DOHH2 (cell line): ENCODE results near the gene ASB1.

Experiments used
- H3F3A ChIP-seq: fragments of 200-600 bp; sonication (generic), shearing (Covaris generic); 2 replicates; pipeline ENCODE4 v1.6.0; 2016; ENCODE audit warnings: antibody characterized with exemption, mild to moderate bottlenecking; ENCODE audit not compliant: control insufficient read depth, insufficient read depth
- H3K27ac ChIP-seq: fragments of 200-600 bp; sonication (generic); 2 replicates; pipeline ENCODE4 v1.5.1; 2014; ENCODE audit warnings: low read depth, mild to moderate bottlenecking, low read length, moderate library complexity
- H3K27me3 ChIP-seq: fragments of 200-600 bp; sonication (generic); 2 replicates; pipeline ENCODE4 v1.6.1; 2014; ENCODE audit warnings: mild to moderate bottlenecking, low read length, mixed read lengths; ENCODE audit not compliant: control insufficient read depth
- H3K36me3 ChIP-seq: fragments of 200-600 bp; sonication (generic); 2 replicates; pipeline ENCODE4 v1.6.1; 2014; ENCODE audit warnings: mild to moderate bottlenecking, low read length, moderate library complexity, mixed read lengths; ENCODE audit not compliant: control insufficient read depth
- H3K4me1 ChIP-seq: fragments of 200-600 bp; sonication (generic); 2 replicates; pipeline ENCODE4 v1.6.1; 2014; ENCODE audit warnings: mild to moderate bottlenecking, low read length, mixed read lengths; ENCODE audit not compliant: control insufficient read depth
- H3K4me2 ChIP-seq: fragments of 200-600 bp; sonication (generic); 2 replicates; pipeline ENCODE4 v1.6.0; 2014; ENCODE audit warnings: mild to moderate bottlenecking, low read length, moderate library complexity
- H3K4me3 ChIP-seq: fragments of 200-600 bp; sonication (generic); 2 replicates; pipeline ENCODE4 v1.5.1; 2014; ENCODE audit warnings: mild to moderate bottlenecking, low read length, mixed read lengths
- H3K79me2 ChIP-seq: fragments of 200-600 bp; sonication (generic); 2 replicates; pipeline ENCODE4 v1.6.1; 2014; ENCODE audit warnings: mild to moderate bottlenecking, low read length, mixed read lengths; ENCODE audit not compliant: control insufficient read depth
- H3K9me2 ChIP-seq: fragments of 200-600 bp; sonication (generic); replicated peaks from 2 replicates; pipeline ENCODE4 v1.6.1; 2014; ENCODE audit warnings: mild to moderate bottlenecking, low read length, mixed read lengths; ENCODE audit not compliant: control insufficient read depth
- H3K9me3 ChIP-seq: fragments of 200-600 bp; sonication (generic); 2 replicates; pipeline ENCODE4 v1.6.1; 2014; ENCODE audit warnings: antibody characterized with exemption, low read length, mixed read lengths; ENCODE audit not compliant: control insufficient read depth, insufficient read depth
- H4K20me1 ChIP-seq: fragments of 200-600 bp; sonication (generic); 2 replicates; pipeline ENCODE4 v1.6.0; 2014; ENCODE audit warnings: low read depth, mild to moderate bottlenecking, antibody characterized with exemption, low read length, moderate library complexity; ENCODE audit not compliant: control insufficient read depth, insufficient read depth
- CTCF ChIP-seq: fragments of 200-600 bp; sonication (generic); IDR thresholded peaks from one replicate; pipeline ENCODE4 v1.5.1; 2014; ENCODE audit warnings: antibody characterized with exemption, mild to moderate bottlenecking, low read depth, low read length; ENCODE audit not compliant: poor library complexity, severe bottlenecking
- EZH2phosphoT487 ChIP-seq: fragments of 200-600 bp; sonication (generic); IDR thresholded peaks from 2 replicates; pipeline ENCODE4 v1.6.1; 2017; ENCODE audit warnings: borderline replicate concordance, mild to moderate bottlenecking, antibody characterized with exemption, low read length, moderate library complexity, mixed read lengths

Gene ASB1

GRCh38 chr2:238396663-238397062, 30.1 kb upstream of the ASB1 start:
- Histone ChIP-seq H3K79me2 (no peaks in the 10 kb centered on the region), H3F3A (peaks cover 3% of the 10 kb centered on the region; the same call in 1 of the 2 replicates), H3K4me1 (no peaks in the 10 kb centered on the region), H3K27ac (no peak overlapping the region), H3K9me2 (no peaks in the 10 kb centered on the region), H3K4me3 (no peak overlapping the region), H4K20me1 (no peaks in the 10 kb centered on the region), H3K4me2 (no peak overlapping the region), H3K9me3 (no peaks in the 10 kb centered on the region), H3K27me3 (no peaks in the 10 kb centered on the region), H3K36me3 (no peaks in the 10 kb centered on the region)
- TF ChIP-seq EZH2phosphoT487 (no peak), CTCF (no peak)

- Histone ChIP-seq H3K4me1 (no peaks in the 10 kb centered on the region), H3K27me3 (no peaks in the 10 kb centered on the region), H3K4me3 (no peak overlapping the region), H3F3A (peaks cover 3% of the 10 kb centered on the region; the same call in 1 of the 2 replicates), H3K79me2 (no peaks in the 10 kb centered on the region), H3K4me2 (no peak overlapping the region), H3K9me3 (no peaks in the 10 kb centered on the region), H3K9me2 (no peaks in the 10 kb centered on the region), H4K20me1 (no peaks in the 10 kb centered on the region), H3K36me3 (no peaks in the 10 kb centered on the region), H3K27ac (no peak overlapping the region)
- TF ChIP-seq EZH2phosphoT487: no peak
- TF ChIP-seq CTCF: no peak
These were observed 29.4 kb upstream of the ASB1 start for GRCh38 chr2:238397356-238397755.

GRCh38 chr2:238398577-238398976, 28.1 kb upstream of the ASB1 start:
- Histone ChIP-seq H3F3A (peaks cover 3% of the 10 kb centered on the region; the same call in 1 of the 2 replicates), H4K20me1 (no peaks in the 10 kb centered on the region), H3K36me3 (no peaks in the 10 kb centered on the region), H3K9me2 (no peaks in the 10 kb centered on the region), H3K9me3 (no peaks in the 10 kb centered on the region), H3K4me2 (no peak overlapping the region), H3K4me3 (no peak overlapping the region), H3K27ac (no peak overlapping the region), H3K4me1 (no peaks in the 10 kb centered on the region), H3K27me3 (no peaks in the 10 kb centered on the region), H3K79me2 (no peaks in the 10 kb centered on the region)
- TF ChIP-seq EZH2phosphoT487 (no peak), CTCF (no peak)

- no peak for TF ChIP-seq EZH2phosphoT487
- TF ChIP-seq CTCF: no peak
- H3F3A ChIP-seq: peaks cover 3% of the 10 kb centered on the region; the same call in 1 of the 2 replicates
These were observed 27.6 kb upstream of the ASB1 start for GRCh38 chr2:238399094-238399493.

More at GRCh38 chr2:238399094-238399493, 27.6 kb upstream of the ASB1 start:
- Histone ChIP-seq H3K27me3 (no peaks in the 10 kb centered on the region), H4K20me1 (no peaks in the 10 kb centered on the region), H3K4me1 (no peaks in the 10 kb centered on the region), H3K4me3 (no peak overlapping the region), H3K9me2 (no peaks in the 10 kb centered on the region), H3K27ac (no peak overlapping the region), H3K9me3 (no peaks in the 10 kb centered on the region), H3K4me2 (no peak overlapping the region), H3K79me2 (no peaks in the 10 kb centered on the region), H3K36me3 (no peaks in the 10 kb centered on the region)
